Measurements from ENCODE around the gene FTCD. TPM values are rescaled to one million over a fixed set of nuclear protein-coding genes. Genes with fewer than 3 reads are reported as not detected.
A peak's percentile ranks its signal among the peaks of the same experiment; 100 is the strongest.

Gene FTCD
- total and polyA plus RNA-seq, 3 donors from 2014 or later, result 49.2 to 63.5 (median 50.5) TPM

- intact Hi-C loops (cut with DNase I; ENCODE audit: low total_unique reads), result no loop called here
- DNase-seq, result peak; percentile 12
- Histone ChIP-seq H3K9me3 (no peaks in the 10 kb centered on the region), H3K27ac (no peak overlapping the region), H3K27me3 (no peaks in the 10 kb centered on the region), H3K36me3 (ENCODE audit: low read depth, missing control alignments) (no peaks in the 10 kb centered on the region), H3K4me1 (no peaks in the 10 kb centered on the region), H3K4me3 (no peak overlapping the region)
- no peak for TF ChIP-seq POLR2A (IDR thresholded peaks at IDR 0.05)
- TF ChIP-seq, protein P1, sequence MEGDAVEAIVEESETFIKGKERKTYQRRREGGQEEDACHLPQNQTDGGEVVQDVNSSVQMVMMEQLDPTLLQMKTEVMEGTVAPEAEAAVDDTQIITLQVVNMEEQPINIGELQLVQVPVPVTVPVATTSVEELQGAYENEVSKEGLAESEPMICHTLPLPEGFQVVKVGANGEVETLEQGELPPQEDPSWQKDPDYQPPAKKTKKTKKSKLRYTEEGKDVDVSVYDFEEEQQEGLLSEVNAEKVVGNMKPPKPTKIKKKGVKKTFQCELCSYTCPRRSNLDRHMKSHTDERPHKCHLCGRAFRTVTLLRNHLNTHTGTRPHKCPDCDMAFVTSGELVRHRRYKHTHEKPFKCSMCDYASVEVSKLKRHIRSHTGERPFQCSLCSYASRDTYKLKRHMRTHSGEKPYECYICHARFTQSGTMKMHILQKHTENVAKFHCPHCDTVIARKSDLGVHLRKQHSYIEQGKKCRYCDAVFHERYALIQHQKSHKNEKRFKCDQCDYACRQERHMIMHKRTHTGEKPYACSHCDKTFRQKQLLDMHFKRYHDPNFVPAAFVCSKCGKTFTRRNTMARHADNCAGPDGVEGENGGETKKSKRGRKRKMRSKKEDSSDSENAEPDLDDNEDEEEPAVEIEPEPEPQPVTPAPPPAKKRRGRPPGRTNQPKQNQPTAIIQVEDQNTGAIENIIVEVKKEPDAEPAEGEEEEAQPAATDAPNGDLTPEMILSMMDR (IDR thresholded peaks at IDR 0.05), result no peak
- WGBS, 2 donors, result 93 to 97% methylated on average over 4 of the region's 4 CpGs
Observed at GRCh38 chr21:46114963-46115362, 40.4 kb downstream of the FTCD start.

GRCh38 chr21:46113497-46114176 is 41.7 kb downstream of the FTCD start:
- intact Hi-C loops (cut with DNase I; ENCODE audit: low total_unique reads), result no loop called here
- Histone ChIP-seq H3K27me3 (no peaks in the 10 kb centered on the region), H3K36me3 (ENCODE audit: low read depth, missing control alignments) (no peaks in the 10 kb centered on the region), H3K4me3 (no peak overlapping the region), H3K9me3 (no peaks in the 10 kb centered on the region), H3K27ac (no peak overlapping the region), H3K4me1 (no peaks in the 10 kb centered on the region)
- WGBS, 2 donors, result 94 to 95% methylated on average over 16 of the region's 16 CpGs
- TF ChIP-seq, protein P1 (IDR thresholded peaks at IDR 0.05), result no peak
- TF ChIP-seq POLR2A (IDR thresholded peaks at IDR 0.05), result no peak
- DNase-seq, result no peak

DNA sequence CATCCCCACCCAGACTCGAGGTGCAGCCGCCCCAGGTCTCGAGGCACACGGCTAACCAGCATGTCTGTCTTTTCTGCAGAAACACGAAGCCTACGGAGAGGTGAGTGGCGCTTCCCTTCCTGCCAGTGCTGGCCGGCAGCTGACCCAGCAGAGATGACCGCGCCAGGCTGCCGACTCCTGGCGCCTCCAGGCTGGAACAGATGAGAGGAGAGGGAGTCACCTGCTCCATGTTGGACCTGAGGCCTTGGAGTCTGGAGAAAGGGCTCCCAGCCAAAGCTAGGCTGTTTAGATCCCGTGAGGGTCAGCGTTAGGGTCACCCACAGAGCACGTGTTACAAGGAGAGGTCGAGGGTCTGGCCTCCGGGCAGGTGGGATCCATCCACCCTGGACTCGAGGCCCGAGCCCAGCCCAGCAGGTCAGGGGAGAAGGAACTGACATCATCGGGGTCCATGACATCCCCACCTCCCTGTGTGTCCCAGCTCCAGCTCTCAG is 42.6 kb downstream of the FTCD start:
- TF ChIP-seq, protein P1 (IDR thresholded peaks at IDR 0.05), result no peak
- no peak for TF ChIP-seq POLR2A (IDR thresholded peaks at IDR 0.05)
- DNase-seq, result peak; percentile 11
- no peak overlapping the region for H3K4me3 ChIP-seq
- no peaks in the 10 kb centered on the region for H3K36me3 ChIP-seq (ENCODE audit: low read depth, missing control alignments)
- H3K9me3 ChIP-seq, result no peaks in the 10 kb centered on the region
- intact Hi-C loops (cut with DNase I; ENCODE audit: low total_unique reads), result no loop called here
- no peaks in the 10 kb centered on the region for H3K4me1 ChIP-seq
- H3K27ac ChIP-seq, result no peak overlapping the region
- WGBS, 2 donors, result 83 to 95% methylated on average over 12 to 18 of the region's 20 CpGs
- H3K27me3 ChIP-seq, result no peaks in the 10 kb centered on the region

- DNase-seq, result peak; percentile 12
- H3K9me3 ChIP-seq, result no peaks in the 10 kb centered on the region
- TF ChIP-seq POLR2A (IDR thresholded peaks at IDR 0.05), result no peak
- TF ChIP-seq, protein P1 (IDR thresholded peaks at IDR 0.05), result no peak
- no peaks in the 10 kb centered on the region for H3K4me1 ChIP-seq
- H3K27me3 ChIP-seq, result no peaks in the 10 kb centered on the region
- no peaks in the 10 kb centered on the region for H3K36me3 ChIP-seq (ENCODE audit: low read depth, missing control alignments)
- no peak overlapping the region for H3K27ac ChIP-seq
- intact Hi-C loops (cut with DNase I; ENCODE audit: low total_unique reads), result no loop called here
- no peak overlapping the region for H3K4me3 ChIP-seq
- 94 to 95% methylated on average over 28 to 69 of the region's 69 CpGs for WGBS, 2 donors
Observed at GRCh38 chr21:46111857-46112724, 43.3 kb downstream of the FTCD start.
